AG04450 (cell line): ENCODE data around the gene ATXN10. TPM values are rescaled to one million over a fixed set of nuclear protein-coding genes. Genes with fewer than 3 reads are reported as not detected.

Experiments used
- CTCF ChIA-PET: fragments of 300-600, 350-600 bp; formaldehyde crosslinking; extraction: SDS; loops from one replicate; lab custom pipeline; 2022; ENCODE audit warnings: antibody characterized with exemption, inconsistent platforms; lab: Charles Lee
- POLR2A ChIA-PET: fragments of 350-600 bp; formaldehyde crosslinking; extraction: SDS; loops from one replicate; lab custom pipeline; 2021; ENCODE audit warnings: antibody characterized with exemption, inconsistent platforms; lab: Yijun Ruan, JAX
- DNase-seq: peaks from one replicate; pipeline ENCODE4 v3.0.0-alpha.2; 2011; ENCODE audit warnings: low read depth, low spot score
- H3K27ac ChIP-seq: one replicate; pipeline ENCODE4 v1.5.1; 2012; ENCODE audit warnings: low read depth, low read length, control low read depth
- H3K27me3 ChIP-seq: one replicate; pipeline ENCODE4 v1.6.0; 2012; ENCODE audit warnings: low read length; ENCODE audit not compliant: control insufficient read depth, insufficient read depth
- H3K4me3 ChIP-seq: 2 replicates; pipeline ENCODE4 v1.5.1; 2011; ENCODE audit warnings: mild to moderate bottlenecking, low read depth, low read length, control low read depth
- H3K9me3 ChIP-seq: 2 replicates; pipeline ENCODE4 v1.5.1; 2012; ENCODE audit warnings: low read length; ENCODE audit not compliant: control insufficient read depth, insufficient read depth
- CTCF ChIP-seq: IDR thresholded peaks from 2 replicates; pipeline ENCODE4 v1.5.1; 2011; ENCODE audit warnings: low read depth, low read length, control low read depth, inconsistent platforms
- polyA plus RNA-seq: library from polyadenylated mRNA; depleted of rRNA; stranded (reverse); fragments of >200 nt; gene quantifications from 2 replicates; pipeline ENCODE4 v1.2.3, GENCODE V29; 2011

ATXN10 gene
- polyA plus RNA-seq, 1 experiment: 521 TPM

GRCh38 chr22:45819305-45819704, 147.7 kb downstream of the ATXN10 start:
- ChIA-PET CTCF (no interaction called here), POLR2A (no interaction called here)
- no peak for TF ChIP-seq CTCF
- Histone ChIP-seq H3K27ac (no peak overlapping the region), H3K9me3 (no peaks in the 10 kb centered on the region), H3K4me3 (no peak overlapping the region), H3K27me3 (no peaks in the 10 kb centered on the region)
- no peak for DNase-seq

GRCh38 chr22:45823336-45823735, 151.7 kb downstream of the ATXN10 start:
- Histone ChIP-seq H3K9me3 (no peaks in the 10 kb centered on the region), H3K27me3 (no peaks in the 10 kb centered on the region), H3K4me3 (no peak overlapping the region), H3K27ac (no peak overlapping the region)
- TF ChIP-seq CTCF: no peak
- ChIA-PET CTCF (no interaction called here), POLR2A (no interaction called here)
- DNase-seq: no peak

- no peak for TF ChIP-seq CTCF
- Histone ChIP-seq H3K4me3 (no peak overlapping the region), H3K27me3 (no peaks in the 10 kb centered on the region), H3K27ac (no peak overlapping the region), H3K9me3 (no peaks in the 10 kb centered on the region)
- CTCF ChIA-PET: interaction anchor here (0.6 to 1.8 kb wide), 2 partner anchors 37 to 224 kb away, joined by 5 to 8 read pairs; no protein-coding TSS in a partner anchor
- POLR2A ChIA-PET: no interaction called here
- DNase-seq: no peak
These were observed 154.9 kb downstream of the ATXN10 start for GRCh38 chr22:45826520-45826919.

GRCh38 chr22:45828841-45829240, 157.2 kb downstream of the ATXN10 start:
- Histone ChIP-seq H3K27me3 (no peaks in the 10 kb centered on the region), H3K9me3 (no peaks in the 10 kb centered on the region), H3K4me3 (no peak overlapping the region), H3K27ac (no peak overlapping the region)
- POLR2A ChIA-PET: no interaction called here
- no peak for TF ChIP-seq CTCF
- no peak for DNase-seq
- CTCF ChIA-PET: no interaction called here

- no peak for TF ChIP-seq CTCF
- no peak for DNase-seq
- Histone ChIP-seq H3K4me3 (no peak overlapping the region), H3K9me3 (no peaks in the 10 kb centered on the region), H3K27ac (no peak overlapping the region), H3K27me3 (no peaks in the 10 kb centered on the region)
- CTCF ChIA-PET: no interaction called here
- POLR2A ChIA-PET: interaction anchor here (0.7 kb wide), 1 partner anchor 8 kb away, joined by 3 read pairs; no protein-coding TSS in a partner anchor
These were observed 159.1 kb downstream of the ATXN10 start for GRCh38 chr22:45830531-45831245.
